Panc1 (cell line): Measurements from ENCODE around the gene HEMGN. TPM values are rescaled to one million over a fixed set of nuclear protein-coding genes. Genes with fewer than 3 reads are reported as not detected.

ENCODE experiments used
- ATAC-seq: fragments of 200-7000 bp; cut with Tn5 transposase; 2 replicates; pipeline ENCODE4 v1.9.1; 2020; ENCODE audit warnings: mild to moderate bottlenecking, moderate library complexity
- BruUV-seq: library from RNA; stranded (reverse); fragments of 400-500 nt; replicated peaks from 2 replicates; lab custom pipeline; 2021; lab: Mats Ljungman, UMichigan
- CTCF ChIA-PET: fragments of 300-600 bp; sonication (Branson Sonifier 250); formaldehyde crosslinking; loops from one replicate; lab custom pipeline; 2022; ENCODE audit warnings: antibody characterized with exemption; lab: Charles Lee
- POLR2A ChIA-PET: fragments of 300-600 bp; sonication (Branson Sonifier 250); formaldehyde crosslinking; loops from one replicate; lab custom pipeline; 2022; ENCODE audit warnings: antibody characterized with exemption; lab: Charles Lee
- DNase-seq: peaks from one replicate; pipeline ENCODE4 v3.0.0-alpha.2; 2010; ENCODE audit warnings: low read depth, low spot score
- H3K27ac ChIP-seq: 2 replicates; pipeline ENCODE4 v1.5.1; 2011; ENCODE audit warnings: mild to moderate bottlenecking, low read length, inconsistent platforms
- H3K27me3 ChIP-seq: fragments of 200-500 bp; sonication (Bioruptor generic); 2 replicates; pipeline ENCODE4 v1.6.0; 2014; ENCODE audit warnings: low read length, inconsistent platforms; ENCODE audit not compliant: control insufficient read depth, insufficient read depth
- H3K36me3 ChIP-seq: fragments of 200-500 bp; sonication (Bioruptor generic); 2 replicates; pipeline ENCODE4 v1.5.1; 2014; ENCODE audit warnings: inconsistent platforms, mild to moderate bottlenecking, low read length, moderate library complexity; ENCODE audit not compliant: control insufficient read depth, insufficient read depth
- H3K4me1 ChIP-seq: 2 replicates; pipeline ENCODE4 v1.5.1; 2011; ENCODE audit warnings: inconsistent platforms, mild to moderate bottlenecking, low read length, moderate library complexity; ENCODE audit not compliant: control insufficient read depth, insufficient read depth
- H3K4me3 ChIP-seq, 2 experiments: 2 replicates each; pipeline ENCODE4 v1.5.1; 2011 to 2012; ENCODE audit warnings: low read depth in 2 of 2, low read length in 2 of 2, mild to moderate bottlenecking in 2 of 2, inconsistent platforms in 1 of 2, moderate library complexity in 1 of 2
- H3K9me3 ChIP-seq: fragments of 200-500 bp; sonication (Bioruptor generic); 2 replicates; pipeline ENCODE4 v1.5.1; 2014; ENCODE audit warnings: low read depth, mild to moderate bottlenecking, inconsistent platforms, low read length, moderate library complexity; ENCODE audit not compliant: control insufficient read depth, insufficient read depth
- CTCF ChIP-seq: fragments of 450-650 bp; IDR thresholded peaks from 2 replicates; pipeline ENCODE4 v1.5.1; 2017; ENCODE audit warnings: mild to moderate bottlenecking
- POLR2AphosphoS5 ChIP-seq: IDR thresholded peaks from 2 replicates; pipeline ENCODE4 v1.6.1; 2012; ENCODE audit warnings: mild to moderate bottlenecking, low read depth, low read length, moderate library complexity
- SIN3A ChIP-seq: IDR thresholded peaks from 2 replicates; pipeline ENCODE4 v1.6.1; 2012; ENCODE audit warnings: low read depth, mild to moderate bottlenecking, low read length, moderate library complexity, borderline replicate concordance; ENCODE audit not compliant: insufficient read depth
- TCF7L2 ChIP-seq: IDR thresholded peaks from 2 replicates; pipeline ENCODE4 v1.6.1; 2011; ENCODE audit warnings: mild to moderate bottlenecking, low read depth, low read length, inconsistent platforms
- in situ Hi-C: cut with HindIII; loops from 2 replicates; pipeline ENCODE4 v1.10.0; 2016; ENCODE audit warnings: low sequenced_read_pairs, low pct_unique_long_range_greater_than_20kb
- intact Hi-C: fragments of 100-400 bp; cut with micrococcal nuclease; formaldehyde crosslinking; loops from one replicate; pipeline ENCODE4 v1.10.0; 2022; ENCODE audit not compliant: unreplicated experiment
- total RNA-seq: library from RNA; stranded (reverse); gene quantifications from one replicate; pipeline ENCODE4 v1.2.1, GENCODE V29; 2021; ENCODE audit not compliant: unreplicated experiment
- TF ChIP-seq, protein P1 (sequence below), 2 experiments: IDR thresholded peaks; 2 replicates each; pipeline ENCODE4 v1.6.1; 2011 to 2012; ENCODE audit warnings: low read depth in 2 of 2, control low read depth in 1 of 2, low read length in 1 of 2, mild to moderate bottlenecking in 1 of 2, moderate library complexity in 1 of 2; ENCODE audit not compliant: insufficient read depth in 1 of 2

Gene HEMGN
- total RNA-seq, 1 experiment from 2014 or later = not detected

GRCh38 chr9:97921959-97922724 lies 15.8 kb downstream of the HEMGN start, which contains the start of gene TRMO:
TSS of gene TRMO (minus strand) at chr9:97922500. CDS start at chr9:97922493, 7 bp downstream.
- CTCF ChIA-PET = interaction anchor here (0.5 to 1.3 kb wide), 4 partner anchors 20 to 134 kb away, joined by 3 to 6 read pairs (median 3); partner anchors contain the start of gene NANS
- Histone ChIP-seq H3K27me3 (peaks cover 4% of the 10 kb centered on the region; the same call in 1 of the 2 replicates), H3K9me3 (no peaks in the 10 kb centered on the region), H3K36me3 (no peaks in the 10 kb centered on the region), H3K4me1 (peaks cover 7% of the 10 kb centered on the region; the same call in 1 of the 2 replicates), H3K4me3 (peak within 1 kb of the TSS; percentile 49 to 87), H3K27ac (peak within 1 kb of the TSS; percentile 92)
- no TSS peak for BruUV-seq
- peak; percentile 83 for TF ChIP-seq CTCF
- peak; percentile 90 for TF ChIP-seq POLR2AphosphoS5
- TF ChIP-seq TCF7L2 = no peak
- POLR2A ChIA-PET = interaction anchor here (0.5 to 0.7 kb wide), 9 partner anchors 24 to 220 kb away, joined by 3 to 11 read pairs (median 6); no protein-coding TSS in a partner anchor
- DNase-seq (peak; percentile 92), ATAC-seq (peak; percentile 92)
- intact Hi-C loops = loop anchor here (2.0 to 10.0 kb wide), 2 partner anchors 33 to 113 kb away; no protein-coding TSS in a partner anchor
- in situ Hi-C loops = no loop called here

GRCh38 chr9:97919217-97919813 lies 18.7 kb downstream of the HEMGN start:
- intact Hi-C loops (no loop called here), in situ Hi-C loops (no loop called here)
- H3K27me3 ChIP-seq = no peaks in the 10 kb centered on the region
- ChIA-PET POLR2A (interaction anchor here (0.6 kb wide), 1 partner anchor 50 kb away, joined by 3 read pairs; no protein-coding TSS in a partner anchor), CTCF (no interaction called here)
- ATAC-seq (no peak), DNase-seq (no peak)
- no peak overlapping the region for H3K4me3 ChIP-seq
- H3K9me3 ChIP-seq = no peaks in the 10 kb centered on the region
- H3K36me3 ChIP-seq = no peaks in the 10 kb centered on the region; the same call in 1 of the 2 replicates
- H3K4me1 ChIP-seq = peaks cover 7% of the 10 kb centered on the region; the same call in 1 of the 2 replicates
- no peak overlapping the region for H3K27ac ChIP-seq
- TF ChIP-seq TCF7L2 (no peak), CTCF (no peak), SIN3A (no peak), POLR2AphosphoS5 (no peak)
- TF ChIP-seq, protein P1, sequence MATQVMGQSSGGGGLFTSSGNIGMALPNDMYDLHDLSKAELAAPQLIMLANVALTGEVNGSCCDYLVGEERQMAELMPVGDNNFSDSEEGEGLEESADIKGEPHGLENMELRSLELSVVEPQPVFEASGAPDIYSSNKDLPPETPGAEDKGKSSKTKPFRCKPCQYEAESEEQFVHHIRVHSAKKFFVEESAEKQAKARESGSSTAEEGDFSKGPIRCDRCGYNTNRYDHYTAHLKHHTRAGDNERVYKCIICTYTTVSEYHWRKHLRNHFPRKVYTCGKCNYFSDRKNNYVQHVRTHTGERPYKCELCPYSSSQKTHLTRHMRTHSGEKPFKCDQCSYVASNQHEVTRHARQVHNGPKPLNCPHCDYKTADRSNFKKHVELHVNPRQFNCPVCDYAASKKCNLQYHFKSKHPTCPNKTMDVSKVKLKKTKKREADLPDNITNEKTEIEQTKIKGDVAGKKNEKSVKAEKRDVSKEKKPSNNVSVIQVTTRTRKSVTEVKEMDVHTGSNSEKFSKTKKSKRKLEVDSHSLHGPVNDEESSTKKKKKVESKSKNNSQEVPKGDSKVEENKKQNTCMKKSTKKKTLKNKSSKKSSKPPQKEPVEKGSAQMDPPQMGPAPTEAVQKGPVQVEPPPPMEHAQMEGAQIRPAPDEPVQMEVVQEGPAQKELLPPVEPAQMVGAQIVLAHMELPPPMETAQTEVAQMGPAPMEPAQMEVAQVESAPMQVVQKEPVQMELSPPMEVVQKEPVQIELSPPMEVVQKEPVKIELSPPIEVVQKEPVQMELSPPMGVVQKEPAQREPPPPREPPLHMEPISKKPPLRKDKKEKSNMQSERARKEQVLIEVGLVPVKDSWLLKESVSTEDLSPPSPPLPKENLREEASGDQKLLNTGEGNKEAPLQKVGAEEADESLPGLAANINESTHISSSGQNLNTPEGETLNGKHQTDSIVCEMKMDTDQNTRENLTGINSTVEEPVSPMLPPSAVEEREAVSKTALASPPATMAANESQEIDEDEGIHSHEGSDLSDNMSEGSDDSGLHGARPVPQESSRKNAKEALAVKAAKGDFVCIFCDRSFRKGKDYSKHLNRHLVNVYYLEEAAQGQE (IDR thresholded peaks at IDR 0.05; ENCODE audit: insufficient read depth in 1 of 2, low read depth in 2 of 2, low read length in 1 of 2) = no peak
- BruUV-seq = no TSS peak
